Fibroblast of villous mesenchyme (primary cell): ENCODE data around the gene EPRS1. TPM values are rescaled to one million over a fixed set of nuclear protein-coding genes. Genes with fewer than 3 reads are reported as not detected.
"Not testable (repeated sequence)": the region's sequence is repeated elsewhere in the genome, so short reads cannot be mapped to it uniquely, and the experiment has no call there.

Source experiments
- DNase-seq: peaks from one replicate; pipeline ENCODE4 v3.0.0-alpha.2; 2010; ENCODE audit warnings: low read depth
- H3K4me3 ChIP-seq: 2 replicates; pipeline ENCODE4 v1.5.1; 2011; ENCODE audit warnings: low read depth, mild to moderate bottlenecking, low read length
- CTCF ChIP-seq: IDR thresholded peaks from 2 replicates; pipeline ENCODE4 v1.5.1; 2012; ENCODE audit warnings: low read depth, mild to moderate bottlenecking, low read length; ENCODE audit not compliant: insufficient read depth
- total RNA-seq: library from RNA; depleted of rRNA; stranded (reverse); fragments of >200 nt; gene quantifications from 2 replicates; pipeline ENCODE4 v1.2.3, GENCODE V29; 2012

EPRS1 gene
- total RNA-seq = 155 and 193 TPM in 2 replicates

- DNase-seq = peak; percentile 99
- H3K4me3 ChIP-seq = peak within 1 kb of the TSS; percentile 99
- TF ChIP-seq CTCF = peak; percentile 61
Observed at GRCh38 chr1:220046052-220046930, at the start of gene EPRS1. EPRS1 (minus strand) TSS chr1:220046505; CDS start chr1:220046388, 117 bp downstream.

GRCh38 chr1:220094016-220094911, 48.0 kb upstream of the EPRS1 start, which contains the start of gene IARS2:
IARS2 (plus strand) TSS chr1:220094132; CDS start chr1:220094217, 85 bp downstream.
- peak within 1 kb of the TSS; percentile 87 for H3K4me3 ChIP-seq
- TF ChIP-seq CTCF = no peak
- peak; percentile 61 for DNase-seq

- DNase-seq = peak; percentile 82
- no peak overlapping the region for H3K4me3 ChIP-seq
- no peak for TF ChIP-seq CTCF
Observed at GRCh38 chr1:220093361-220094015, 47.2 kb upstream of the EPRS1 start.

- no peak for DNase-seq
- no peak overlapping the region for H3K4me3 ChIP-seq
- TF ChIP-seq CTCF = no peak
Observed at GRCh38 chr1:220092694-220093093, 46.4 kb upstream of the EPRS1 start.

GRCh38 chr1:220089650-220090556, 43.6 kb upstream of the EPRS1 start, which contains the start of gene BPNT1:
BPNT1 (minus strand) TSS chr1:220089788; CDS start chr1:220079846, 9,942 bp downstream.
- no peak for TF ChIP-seq CTCF
- H3K4me3 ChIP-seq = peak within 1 kb of the TSS; percentile 95
- DNase-seq = peak; percentile 95

- TF ChIP-seq CTCF = peak; percentile 8
- not testable (repeated sequence) for DNase-seq, H3K4me3 ChIP-seq
Observed at GRCh38 chr1:220086261-220086686, 40.0 kb upstream of the EPRS1 start.
